ENCODE results near the gene SERPINA12. TPM values are rescaled to one million over a fixed set of nuclear protein-coding genes. Genes with fewer than 3 reads are reported as not detected.

SERPINA12 gene
- polyA plus RNA-seq, 1 donor (not counting 4 experiments of a cell fraction or from before 2014, with no cell fraction given): 0.26 TPM

- no peak overlapping the region for H3K27ac ChIP-seq (ENCODE audit: control insufficient read depth, insufficient read depth, low read length)
- dilution Hi-C loops (cut with MboI; ENCODE audit: extremely low pct_ligation_motif_present, low sequenced_read_pairs): no loop called here
- peaks cover 4% of the 10 kb centered on the region for H3K4me1 ChIP-seq (ENCODE audit: control insufficient read depth, extremely low read depth, insufficient read depth, low read length)
- no peaks in the 10 kb centered on the region for H3K27me3 ChIP-seq (ENCODE audit: control insufficient read depth, extremely low read depth, insufficient read depth, low read length)
- FAIRE-seq (no peak), DNase-seq (ENCODE audit: low read depth, low spot score) (no peak)
- H3K9me3 ChIP-seq (ENCODE audit: control insufficient read depth, low read depth, low read length): peaks cover 3% of the 10 kb centered on the region
- H4K20me1 ChIP-seq (ENCODE audit: control insufficient read depth, extremely low read depth, insufficient read depth, low read length): no peaks in the 10 kb centered on the region
- no peaks in the 10 kb centered on the region for H3K79me2 ChIP-seq (ENCODE audit: control insufficient read depth, insufficient read depth, low read length)
- no peaks in the 10 kb centered on the region for H3K9me1 ChIP-seq (ENCODE audit: control insufficient read depth, extremely low read depth, insufficient read depth, low read length)
- H2AFZ ChIP-seq (ENCODE audit: control insufficient read depth, low read length): no peak overlapping the region
- no peak overlapping the region for H3K4me3 ChIP-seq (ENCODE audit: control insufficient read depth in 2 of 3, extremely low read depth in 1 of 3, insufficient read depth in 2 of 3, low read depth in 1 of 3, low read length in 3 of 3)
- no peaks in the 10 kb centered on the region for H3K36me3 ChIP-seq (ENCODE audit: control insufficient read depth in 2 of 2, extremely low read depth in 1 of 2, insufficient read depth in 2 of 2, low read length in 2 of 2)
- H3K9ac ChIP-seq (ENCODE audit: control insufficient read depth, extremely low read depth, insufficient read depth, low read length): no peak overlapping the region
- H3K4me2 ChIP-seq (ENCODE audit: control insufficient read depth, extremely low read depth, insufficient read depth, low read depth, low read length): no peak overlapping the region
- TF ChIP-seq CTCF (optimal IDR thresholded peaks at IDR 0.05 in 1 of 3, IDR thresholded peaks at IDR 0.05 in 1 of 3, conservative IDR thresholded peaks at IDR 0.05 in 1 of 3; ENCODE audit: extremely low read depth in 1 of 3, insufficient read depth in 2 of 3, low read length in 3 of 3) (no peak), EZH2 (IDR thresholded peaks at IDR 0.05; ENCODE audit: low read length) (no peak)
Observed at GRCh38 chr14:94481468-94482131, 27.7 kb downstream of the SERPINA12 start.

GRCh38 chr14:94480809-94481208, 28.5 kb downstream of the SERPINA12 start:
- FAIRE-seq (no peak), DNase-seq (ENCODE audit: low read depth, low spot score) (no peak)
- Histone ChIP-seq H2AFZ (ENCODE audit: control insufficient read depth, low read length) (no peak overlapping the region), H3K27me3 (ENCODE audit: control insufficient read depth, extremely low read depth, insufficient read depth, low read length) (no peaks in the 10 kb centered on the region), H3K27ac (ENCODE audit: control insufficient read depth, insufficient read depth, low read length) (no peak overlapping the region), H3K9me1 (ENCODE audit: control insufficient read depth, extremely low read depth, insufficient read depth, low read length) (no peaks in the 10 kb centered on the region), H3K4me1 (ENCODE audit: control insufficient read depth, extremely low read depth, insufficient read depth, low read length) (peaks cover under 1% of the 10 kb centered on the region), H3K4me2 (ENCODE audit: control insufficient read depth, extremely low read depth, insufficient read depth, low read depth, low read length) (no peak overlapping the region), H3K9me3 (ENCODE audit: control insufficient read depth, low read depth, low read length) (peaks cover 3% of the 10 kb centered on the region), H3K9ac (ENCODE audit: control insufficient read depth, extremely low read depth, insufficient read depth, low read length) (no peak overlapping the region), H4K20me1 (ENCODE audit: control insufficient read depth, extremely low read depth, insufficient read depth, low read length) (no peaks in the 10 kb centered on the region), H3K4me3 (ENCODE audit: control insufficient read depth in 2 of 3, extremely low read depth in 1 of 3, insufficient read depth in 2 of 3, low read depth in 1 of 3, low read length in 3 of 3) (no peak overlapping the region), H3K79me2 (ENCODE audit: control insufficient read depth, insufficient read depth, low read length) (no peaks in the 10 kb centered on the region), H3K36me3 (ENCODE audit: control insufficient read depth in 2 of 2, extremely low read depth in 1 of 2, insufficient read depth in 2 of 2, low read length in 2 of 2) (no peaks in the 10 kb centered on the region)
- dilution Hi-C loops (cut with MboI; ENCODE audit: extremely low pct_ligation_motif_present, low sequenced_read_pairs): no loop called here
- TF ChIP-seq CTCF (optimal IDR thresholded peaks at IDR 0.05 in 1 of 3, IDR thresholded peaks at IDR 0.05 in 1 of 3, conservative IDR thresholded peaks at IDR 0.05 in 1 of 3; ENCODE audit: extremely low read depth in 1 of 3, insufficient read depth in 2 of 3, low read length in 3 of 3): no peak
- TF ChIP-seq EZH2 (IDR thresholded peaks at IDR 0.05; ENCODE audit: low read length): no peak

Data from keratinocyte (primary cell).